Choroid plexus epithelial cell (primary cell): ENCODE measurements around the gene ZNF593.

Source experiments
- DNase-seq: peaks from one replicate; pipeline ENCODE4 v3.0.0-alpha.2; 2010; ENCODE audit warnings: low read depth
- H3K4me3 ChIP-seq: 2 replicates; pipeline ENCODE4 v1.5.1; 2011; ENCODE audit warnings: low read depth, mild to moderate bottlenecking, control low read depth, low read length, moderate library complexity
- TF ChIP-seq, protein P1 (sequence below): conservative IDR thresholded peaks from 2 replicates; pipeline ENCODE4 v1.5.1; 2011; ENCODE audit warnings: low read depth, mild to moderate bottlenecking, control low read depth, inconsistent platforms, low read length, moderate library complexity

Gene ZNF593

DNA sequence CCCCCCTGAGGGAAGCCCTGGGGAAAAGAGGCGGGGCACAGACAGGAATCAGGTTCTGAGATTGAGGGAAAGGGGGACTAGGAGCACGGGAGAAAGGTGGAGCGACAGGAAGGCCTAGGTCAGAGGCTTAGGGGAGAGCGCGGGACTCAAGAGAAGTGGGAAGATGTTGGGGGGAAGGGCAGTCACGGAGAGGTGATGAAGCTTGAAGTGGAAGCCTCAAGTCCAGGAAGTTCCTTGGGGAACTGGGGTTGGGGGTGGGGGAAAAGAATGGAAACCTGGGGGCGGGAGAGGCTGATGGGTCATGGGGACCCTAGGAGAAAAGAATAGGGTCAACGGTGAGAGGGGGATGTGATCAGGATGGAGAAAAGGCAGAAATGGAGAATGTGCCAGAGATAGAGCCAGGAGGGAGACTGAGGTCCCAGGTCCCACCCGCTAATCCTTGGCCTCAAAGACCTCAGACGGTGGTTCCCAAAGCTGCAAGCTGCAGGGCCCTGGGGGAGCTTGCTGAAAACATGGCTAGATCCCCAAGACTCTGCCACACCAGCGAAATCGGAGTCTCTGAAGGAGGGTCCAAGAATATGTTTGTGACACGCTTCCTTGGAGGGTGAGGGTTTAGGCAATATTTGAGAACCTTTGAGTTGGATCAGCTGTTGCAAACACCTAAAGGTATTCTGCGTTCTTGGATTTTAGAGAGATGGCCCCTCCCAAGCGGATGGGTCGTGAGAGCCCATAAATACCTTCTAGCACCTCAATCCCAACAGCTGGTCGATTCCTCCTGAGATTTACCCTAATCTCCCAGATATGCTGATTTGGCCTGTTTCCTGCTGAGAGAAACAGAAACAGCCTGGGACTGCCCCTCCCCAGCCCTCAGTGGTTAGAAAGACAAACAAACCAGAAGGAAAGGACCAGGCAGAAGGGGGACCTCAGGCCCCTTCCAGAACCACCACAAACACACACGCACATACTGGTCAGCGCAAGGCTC lies 4.6 kb upstream of the ZNF593 start:
- TF ChIP-seq, protein P1, sequence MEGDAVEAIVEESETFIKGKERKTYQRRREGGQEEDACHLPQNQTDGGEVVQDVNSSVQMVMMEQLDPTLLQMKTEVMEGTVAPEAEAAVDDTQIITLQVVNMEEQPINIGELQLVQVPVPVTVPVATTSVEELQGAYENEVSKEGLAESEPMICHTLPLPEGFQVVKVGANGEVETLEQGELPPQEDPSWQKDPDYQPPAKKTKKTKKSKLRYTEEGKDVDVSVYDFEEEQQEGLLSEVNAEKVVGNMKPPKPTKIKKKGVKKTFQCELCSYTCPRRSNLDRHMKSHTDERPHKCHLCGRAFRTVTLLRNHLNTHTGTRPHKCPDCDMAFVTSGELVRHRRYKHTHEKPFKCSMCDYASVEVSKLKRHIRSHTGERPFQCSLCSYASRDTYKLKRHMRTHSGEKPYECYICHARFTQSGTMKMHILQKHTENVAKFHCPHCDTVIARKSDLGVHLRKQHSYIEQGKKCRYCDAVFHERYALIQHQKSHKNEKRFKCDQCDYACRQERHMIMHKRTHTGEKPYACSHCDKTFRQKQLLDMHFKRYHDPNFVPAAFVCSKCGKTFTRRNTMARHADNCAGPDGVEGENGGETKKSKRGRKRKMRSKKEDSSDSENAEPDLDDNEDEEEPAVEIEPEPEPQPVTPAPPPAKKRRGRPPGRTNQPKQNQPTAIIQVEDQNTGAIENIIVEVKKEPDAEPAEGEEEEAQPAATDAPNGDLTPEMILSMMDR: no peak
- DNase-seq: peak; percentile 23
- H3K4me3 ChIP-seq: no peak overlapping the region

GRCh38 chr1:26166719-26167281 lies 2.9 kb upstream of the ZNF593 start:
- no peak for DNase-seq

GRCh38 chr1:26168410-26169197 lies 1.1 kb upstream of the ZNF593 start, which contains the start of gene C1orf232:
Gene C1orf232, minus strand, starts transcription at chr1:26168963. Its CDS starts 464 bp downstream, at chr1:26168499.
- TF ChIP-seq, protein P1: no peak

More at GRCh38 chr1:26166719-26167281, 2.9 kb upstream of the ZNF593 start:
- H3K4me3 ChIP-seq: no peak overlapping the region
- TF ChIP-seq, protein P1: no peak

DNA sequence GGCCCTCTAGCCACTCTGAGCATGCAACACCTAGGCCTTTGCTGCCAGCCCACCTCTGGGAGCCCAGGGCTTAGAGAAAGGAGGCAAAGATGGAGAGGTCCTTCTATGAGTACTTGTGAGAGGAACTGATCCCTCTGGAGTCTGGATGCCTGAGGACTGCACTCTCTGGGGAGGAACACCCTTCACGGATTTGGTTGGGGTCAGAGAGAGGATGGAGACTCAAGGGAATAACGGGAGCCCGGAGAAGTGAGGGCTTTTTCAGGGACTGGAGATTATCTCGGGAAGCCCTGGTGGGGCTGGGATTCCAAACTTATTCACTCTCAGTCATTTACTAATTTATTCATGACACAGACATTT lies 532 bp upstream of the ZNF593 start:
- no peak for DNase-seq
- H3K4me3 ChIP-seq: no peak overlapping the region
- TF ChIP-seq, protein P1: no peak

More at GRCh38 chr1:26168410-26169197, 1.1 kb upstream of the ZNF593 start, which contains the start of gene C1orf232:
- DNase-seq: no peak
- peak within 1 kb of the TSS; percentile 91 for H3K4me3 ChIP-seq

DNA sequence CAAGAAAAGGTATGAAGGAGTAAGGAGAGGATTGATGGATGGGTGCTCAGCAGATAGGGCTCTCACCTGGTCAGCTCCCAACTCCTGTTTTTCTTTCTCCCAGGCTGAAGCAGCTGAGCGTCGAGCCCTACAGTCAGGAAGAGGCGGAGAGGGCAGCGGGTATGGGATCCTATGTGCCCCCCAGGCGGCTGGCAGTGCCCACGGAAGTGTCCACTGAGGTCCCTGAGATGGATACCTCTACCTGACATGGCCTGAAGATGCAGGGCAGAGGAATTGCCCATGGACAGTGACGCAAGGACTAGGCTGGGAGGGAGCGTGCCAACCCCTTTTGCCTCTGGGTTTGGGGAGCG lies 739 bp downstream of the ZNF593 start:
- DNase-seq: no peak
- TF ChIP-seq, protein P1: no peak
- H3K4me3 ChIP-seq: peak overlapping the region; percentile 91

- peak within 1 kb of the TSS; percentile 91 for H3K4me3 ChIP-seq
- no peak for DNase-seq
- TF ChIP-seq, protein P1: no peak
These were observed 1.7 kb downstream of the ZNF593 start, which contains the start of gene ZNF593OS for GRCh38 chr1:26171084-26172072. Gene ZNF593OS, minus strand, starts transcription at chr1:26171832. Its CDS starts 171 bp downstream, at chr1:26171661.
